HG03025 (cell line): ENCODE data around the gene ZNF81.
"Not testable (repeated sequence)": the region's sequence is repeated elsewhere in the genome, so short reads cannot be mapped to it uniquely, and the experiment has no call there.

Experiments used
- ATAC-seq: cut with Tn5 transposase; IDR thresholded peaks from one replicate; pipeline ENCODE4 v1.9.1; 2021; ENCODE audit warnings: mild to moderate bottlenecking, moderate library complexity; ENCODE audit not compliant: unreplicated experiment, low FRiP score

ZNF81 gene

GRCh38 chrX:47840111-47840510, 3.4 kb downstream of the ZNF81 start:
- no peak for ATAC-seq

- ATAC-seq, result no peak
These were observed 6.7 kb downstream of the ZNF81 start for GRCh38 chrX:47843363-47843762.

GRCh38 chrX:47844117-47844516, 7.4 kb downstream of the ZNF81 start:
- ATAC-seq, result no peak

- ATAC-seq, result no peak
These were observed 9.3 kb downstream of the ZNF81 start for GRCh38 chrX:47846040-47846439.

- ATAC-seq, result no peak
These were observed 13.1 kb downstream of the ZNF81 start for GRCh38 chrX:47849778-47850177.

- ATAC-seq, result not testable (repeated sequence)
These were observed 13.7 kb downstream of the ZNF81 start for GRCh38 chrX:47850389-47850788.

- ATAC-seq, result no peak
These were observed 14.2 kb downstream of the ZNF81 start for GRCh38 chrX:47850901-47851300.

- no peak for ATAC-seq
These were observed 17.8 kb downstream of the ZNF81 start for GRCh38 chrX:47854474-47854873.

GRCh38 chrX:47859686-47860085, 23.0 kb downstream of the ZNF81 start:
- ATAC-seq, result no peak

GRCh38 chrX:47862680-47863079, 26.0 kb downstream of the ZNF81 start:
- no peak for ATAC-seq

- no peak for ATAC-seq
These were observed 26.5 kb downstream of the ZNF81 start for GRCh38 chrX:47863187-47863586.

GRCh38 chrX:47864300-47864699, 27.6 kb downstream of the ZNF81 start:
- no peak for ATAC-seq

- ATAC-seq, result no peak
These were observed 28.1 kb downstream of the ZNF81 start for GRCh38 chrX:47864785-47865184.

GRCh38 chrX:47873123-47873522, 36.4 kb downstream of the ZNF81 start:
- no peak for ATAC-seq

- no peak for ATAC-seq
These were observed 40.6 kb downstream of the ZNF81 start for GRCh38 chrX:47877327-47877726.

- no peak for ATAC-seq
These were observed 41.5 kb downstream of the ZNF81 start for GRCh38 chrX:47878198-47878597.

- no peak for ATAC-seq
These were observed 42.8 kb downstream of the ZNF81 start for GRCh38 chrX:47879463-47879862.

GRCh38 chrX:47880927-47881326, 44.2 kb downstream of the ZNF81 start:
- ATAC-seq, result no peak

GRCh38 chrX:47885501-47885900, 48.8 kb downstream of the ZNF81 start:
- no peak for ATAC-seq

GRCh38 chrX:47898024-47898423, 61.3 kb downstream of the ZNF81 start:
- ATAC-seq, result no peak

- ATAC-seq, result no peak
These were observed 64.1 kb downstream of the ZNF81 start for GRCh38 chrX:47900833-47901232.

- ATAC-seq, result no peak
These were observed 65.5 kb downstream of the ZNF81 start for GRCh38 chrX:47902161-47902560.

GRCh38 chrX:47915886-47916493, 79.3 kb downstream of the ZNF81 start:
- ATAC-seq, result no peak
